H1 (cell line): ENCODE data around the gene PUS7L. TPM values are rescaled to one million over a fixed set of nuclear protein-coding genes. Genes with fewer than 3 reads are reported as not detected.

Experiments
- CTCF ChIA-PET: fragments of 300-600 bp; sonication (Branson Sonifier 250); formaldehyde crosslinking; loops from one replicate; lab custom pipeline; 2021; ENCODE audit not compliant: partially characterized antibody; lab: Charles Lee
- POLR2A ChIA-PET: fragments of 300-600 bp; sonication (Branson Sonifier 250); formaldehyde crosslinking; loops from one replicate; lab custom pipeline; 2021; ENCODE audit warnings: inconsistent platforms; ENCODE audit not compliant: partially characterized antibody; lab: Charles Lee
- DNase-seq, 2 experiments: peaks; one replicate each; pipeline versions ENCODE4 v3.0.0 to v3.0.0-alpha.2; 2010 to 2022; ENCODE audit warnings: low spot score in 2 of 2, low read depth in 1 of 2, mixed read lengths in 1 of 2
- FAIRE-seq: peaks from 2 replicates; lab custom pipeline; 2011; peaks lifted over from hg19 to GRCh38; lab: Jason Lieb, UNC
- H2AFZ ChIP-seq: 2 replicates; pipeline ENCODE4 v1.8.1; 2012; ENCODE audit warnings: low read length, inconsistent platforms
- H2AK5ac ChIP-seq: 2 replicates; pipeline ENCODE4 v1.6.1; 2013; ENCODE audit warnings: low read depth, low read length
- H2BK120ac ChIP-seq: replicated peaks from 2 replicates; pipeline ENCODE3; 2013; ENCODE audit warnings: low read depth, low read length, inconsistent platforms
- H2BK12ac ChIP-seq: 2 replicates; pipeline ENCODE4 v1.6.1; 2013; ENCODE audit warnings: low read depth, low read length
- H2BK15ac ChIP-seq: 2 replicates; pipeline ENCODE4 v1.6.1; 2013; ENCODE audit warnings: low read length
- H2BK20ac ChIP-seq: 2 replicates; pipeline ENCODE4 v1.6.1; 2013; ENCODE audit warnings: low read length
- H2BK5ac ChIP-seq: 2 replicates; pipeline ENCODE4 v1.6.1; 2013; ENCODE audit warnings: low read depth, low read length
- H3K14ac ChIP-seq: 2 replicates; pipeline ENCODE4 v1.6.1; 2013; ENCODE audit warnings: inconsistent platforms; ENCODE audit not compliant: insufficient read length
- H3K18ac ChIP-seq: 2 replicates; pipeline ENCODE4 v1.6.1; 2013; ENCODE audit warnings: low read length; ENCODE audit errors: extremely low read depth
- H3K23ac ChIP-seq: 2 replicates; pipeline ENCODE4 v1.6.1; 2013; ENCODE audit warnings: inconsistent platforms; ENCODE audit not compliant: insufficient read length
- H3K23me2 ChIP-seq: 2 replicates; pipeline ENCODE4 v1.6.1; 2013; ENCODE audit warnings: low read depth, low read length
- H3K27ac ChIP-seq: 2 replicates; pipeline ENCODE4 v1.6.1; 2011; ENCODE audit warnings: low read depth, low read length, inconsistent platforms
- H3K27me3 ChIP-seq, 4 experiments: replicated peaks in 1 of 4; 1 replicate in 1 of 4; 2 replicates in 3 of 4; pipeline versions ENCODE4 v1.6.1 to v1.8.1; 2011 to 2013; ENCODE audit warnings: low read length in 3 of 4, mild to moderate bottlenecking in 3 of 4, inconsistent platforms in 2 of 4, mixed read lengths in 2 of 4, moderate library complexity in 1 of 4; ENCODE audit not compliant: control insufficient read depth in 3 of 4, insufficient read depth in 3 of 4; ENCODE audit errors: extremely low read depth in 1 of 4
- H3K36me3 ChIP-seq, 4 experiments: 2 replicates each; pipeline versions ENCODE4 v1.6.1 to v1.8.1; 2011 to 2013; ENCODE audit warnings: mild to moderate bottlenecking in 4 of 4, low read length in 3 of 4, moderate library complexity in 2 of 4, control low read depth in 1 of 4, inconsistent platforms in 1 of 4; ENCODE audit not compliant: insufficient read depth in 4 of 4, control insufficient read depth in 2 of 4
- H3K4ac ChIP-seq: replicated peaks from 2 replicates; pipeline ENCODE3; 2013; ENCODE audit warnings: low read length, low read depth, mixed read lengths, inconsistent platforms; ENCODE audit not compliant: insufficient read length
- H3K4me1 ChIP-seq, 4 experiments: replicated peaks in 1 of 4; 1 replicate in 1 of 4; 2 replicates in 3 of 4; pipeline versions ENCODE4 v1.6.1 to v1.8.1; 2011 to 2013; ENCODE audit warnings: low read length in 3 of 4, inconsistent platforms in 2 of 4, mixed read lengths in 1 of 4; ENCODE audit not compliant: insufficient read depth in 4 of 4, control insufficient read depth in 3 of 4
- H3K4me2 ChIP-seq, 2 experiments: 2 replicates each; pipeline versions ENCODE4 v1.6.1 to v1.8.1; 2011 to 2013; ENCODE audit warnings: low read depth in 2 of 2, low read length in 2 of 2, control low read depth in 1 of 2, inconsistent platforms in 1 of 2, mild to moderate bottlenecking in 1 of 2; ENCODE audit not compliant: insufficient read depth in 1 of 2
- H3K4me3 ChIP-seq, 4 experiments: fragments of 200-600, 300-600 bp in 1 of 4; sonication (generic), shearing (Covaris generic), sonication (Bioruptor Twin) in 1 of 4; 2 replicates each; pipeline versions ENCODE4 v1.5.1 to v1.8.1; 2011 to 2016; ENCODE audit warnings: low read length in 4 of 4, low read depth in 3 of 4, control low read depth in 2 of 4, inconsistent platforms in 2 of 4, mild to moderate bottlenecking in 2 of 4, mixed read lengths in 1 of 4, moderate library complexity in 1 of 4; ENCODE audit not compliant: insufficient read depth in 2 of 4; ENCODE audit errors: extremely low read depth in 1 of 4
- H3K56ac ChIP-seq: replicated peaks from 2 replicates; pipeline ENCODE3; 2013; ENCODE audit warnings: low read depth, mild to moderate bottlenecking, mixed read lengths, low read length, inconsistent platforms; ENCODE audit not compliant: insufficient read length
- H3K79me1 ChIP-seq: 2 replicates; pipeline ENCODE4 v1.6.1; 2013; ENCODE audit warnings: low read depth, low read length, control low read depth
- H3K79me2 ChIP-seq, 2 experiments: 2 replicates each; pipeline versions ENCODE4 v1.6.1 to v1.8.1; 2012 to 2013; ENCODE audit warnings: low read length in 2 of 2, mild to moderate bottlenecking in 2 of 2, inconsistent platforms in 1 of 2; ENCODE audit not compliant: insufficient read depth in 2 of 2, control insufficient read depth in 1 of 2
- H3K9ac ChIP-seq, 4 experiments: replicated peaks in 1 of 4; 1 replicate in 1 of 4; 2 replicates in 3 of 4; pipeline versions ENCODE4 v1.6.1 to v1.8.1; 2011 to 2013; ENCODE audit warnings: low read depth in 3 of 4, low read length in 3 of 4, control low read depth in 2 of 4, mild to moderate bottlenecking in 2 of 4, moderate library complexity in 2 of 4, inconsistent platforms in 1 of 4; ENCODE audit errors: extremely low read depth in 1 of 4
- H3K9me3 ChIP-seq, 2 experiments: 2 replicates each; pipeline versions ENCODE4 v1.6.1 to v1.8.1; 2012 to 2013; ENCODE audit warnings: mild to moderate bottlenecking in 2 of 2, moderate library complexity in 2 of 2, control low read depth in 1 of 2, inconsistent platforms in 1 of 2, low read depth in 1 of 2, low read length in 1 of 2, mixed read lengths in 1 of 2; ENCODE audit not compliant: insufficient read depth in 2 of 2
- H4K20me1 ChIP-seq, 2 experiments: replicated peaks in 1 of 2; 2 replicates each; pipeline versions ENCODE3 to v1.8.1; 2011 to 2013; ENCODE audit warnings: inconsistent platforms in 2 of 2, low read length in 2 of 2, mild to moderate bottlenecking in 1 of 2; ENCODE audit not compliant: insufficient read depth in 2 of 2, control insufficient read depth in 1 of 2
- H4K5ac ChIP-seq: 2 replicates; pipeline ENCODE4 v1.6.1; 2013; ENCODE audit warnings: low read length, low read depth, mixed read lengths, inconsistent platforms; ENCODE audit not compliant: insufficient read length
- H4K8ac ChIP-seq: 2 replicates; pipeline ENCODE4 v1.8.0; 2013; ENCODE audit warnings: mild to moderate bottlenecking, moderate library complexity, low read length, inconsistent platforms; ENCODE audit not compliant: insufficient read depth; ENCODE audit errors: extremely low read depth
- H4K91ac ChIP-seq: replicated peaks from 2 replicates; pipeline ENCODE3; 2013; ENCODE audit warnings: low read length, mixed read lengths, inconsistent platforms; ENCODE audit not compliant: insufficient read length
- BACH1 ChIP-seq: IDR thresholded peaks from 2 replicates; pipeline ENCODE4 v1.6.1; 2012; ENCODE audit warnings: low read length, improper control_type of control experiment
- BRCA1 ChIP-seq: IDR thresholded peaks from 2 replicates; pipeline ENCODE4 v1.6.1; 2012; ENCODE audit warnings: low read depth, low read length, improper control_type of control experiment
- FOSL1 ChIP-seq: IDR thresholded peaks from 2 replicates; pipeline ENCODE4 v1.6.1; 2011; ENCODE audit warnings: mild to moderate bottlenecking, low read depth, low read length, moderate library complexity; ENCODE audit not compliant: insufficient read depth
- GABPA ChIP-seq: IDR thresholded peaks from 2 replicates; pipeline ENCODE4 v1.6.1; 2011; ENCODE audit warnings: mild to moderate bottlenecking, low read length, moderate library complexity, borderline replicate concordance; ENCODE audit not compliant: insufficient read depth
- GTF2F1 ChIP-seq: IDR thresholded peaks from 2 replicates; pipeline ENCODE4 v1.6.1; 2012; ENCODE audit warnings: low read depth, low read length, improper control_type of control experiment, borderline replicate concordance
- JUND ChIP-seq: IDR thresholded peaks from 2 replicates; pipeline ENCODE4 v1.6.1; 2011; ENCODE audit warnings: mild to moderate bottlenecking, improper control_type of control experiment, low read length
- NANOG ChIP-seq: IDR thresholded peaks from 2 replicates; pipeline ENCODE4 v1.6.1; 2011; ENCODE audit warnings: low read length, low read depth, mild to moderate bottlenecking, inconsistent platforms; ENCODE audit not compliant: insufficient read depth, poor library complexity, severe bottlenecking
- PHF8 ChIP-seq: fragments of 200-600 bp; sonication (generic); conservative IDR thresholded peaks from 2 replicates; pipeline ENCODE4 v1.7.1; 2012; ENCODE audit warnings: low read depth, mild to moderate bottlenecking, inconsistent platforms, low read length, moderate library complexity
- POU5F1 ChIP-seq: IDR thresholded peaks from 2 replicates; pipeline ENCODE4 v1.6.1; 2011; ENCODE audit warnings: low read depth, mild to moderate bottlenecking, low read length, moderate library complexity
- RBBP5 ChIP-seq: IDR thresholded peaks from 2 replicates; pipeline ENCODE4 v1.7.1; 2012; ENCODE audit warnings: low read depth, mild to moderate bottlenecking, inconsistent platforms, low read length, moderate library complexity, borderline replicate concordance
- RNF2 ChIP-seq: fragments of 200-900, 300-1000 bp; sonication (generic); IDR thresholded peaks from 2 replicates; pipeline ENCODE4 v1.7.1; 2016; ENCODE audit warnings: borderline replicate concordance, low read depth, mild to moderate bottlenecking, antibody characterized with exemption, low read length; ENCODE audit not compliant: poor library complexity, severe bottlenecking; ENCODE audit errors: missing control alignments
- TAF7 ChIP-seq: optimal IDR thresholded peaks from 2 replicates; pipeline ENCODE3; 2011; ENCODE audit warnings: low read depth, mild to moderate bottlenecking, inconsistent platforms, low read length, moderate library complexity, borderline replicate concordance
- polyA plus RNA-seq, 7 experiments: library from polyadenylated mRNA; depleted of rRNA in 3 of 7; stranded (reverse) in 5 of 7; unstranded in 2 of 7; fragments of >200 nt in 5 of 7; fragments of 200-250 nt in 2 of 7; gene quantifications; 1 replicate in 5 of 7; 2 replicates in 1 of 7; 4 replicates in 1 of 7; pipeline versions ENCODE4 v1.2.1 to v1.2.3, GENCODE V29; 2011 to 2013; ENCODE audit warnings: missing spikeins in 2 of 7, mixed read lengths in 2 of 7
- total RNA-seq: library from RNA; stranded (reverse); fragmentation: NEBNext Ultra II Directional; extraction: Animal tissue kit (Norgen Biotek cat#: 25700); gene quantifications from 2 replicates; pipeline ENCODE4 v1.2.1, GENCODE V29; 2021

Gene PUS7L
- total and polyA plus RNA-seq, 2 of the 8 experiments (the other 6 are each of a cell fraction or from before 2014, with no cell fraction given) = 3.6 to 26.8 TPM

- CTCF ChIA-PET = no interaction called here
- Histone ChIP-seq H2AK5ac (no peak overlapping the region), H3K4me2 (no peak overlapping the region), H2BK120ac (no peak overlapping the region), H2BK5ac (no peak overlapping the region), H3K23ac (no peak overlapping the region), H3K4ac (no peak overlapping the region), H4K20me1 (no peaks in the 10 kb centered on the region), H3K9me3 (no peaks in the 10 kb centered on the region), H3K9ac (no peak overlapping the region), H3K56ac (no peak overlapping the region), H4K5ac (no peak overlapping the region), H3K4me1 (no peaks in the 10 kb centered on the region), H3K27me3 (no peaks in the 10 kb centered on the region), H3K14ac (no peak overlapping the region), H3K79me1 (no peaks in the 10 kb centered on the region), H3K4me3 (no peak overlapping the region), H4K8ac (no peak overlapping the region), H2BK12ac (no peak overlapping the region), H2BK20ac (no peak overlapping the region), H2BK15ac (no peak overlapping the region), H3K79me2 (no peaks in the 10 kb centered on the region), H3K18ac (no peak overlapping the region), H3K27ac (no peak overlapping the region), H2AFZ (no peak overlapping the region), H4K91ac (no peak overlapping the region), H3K23me2 (no peaks in the 10 kb centered on the region), H3K36me3 (peaks cover 0 to 13% (median 2%) of the 10 kb centered on the region in 4 experiments; a peak in 4 of 8 replicates)
- no peak for DNase-seq
- POLR2A ChIA-PET = no interaction called here
- no peak for FAIRE-seq
- TF ChIP-seq BRCA1 = no peak
- no peak for TF ChIP-seq NANOG
- TF ChIP-seq GTF2F1 = no peak
- no peak for TF ChIP-seq RNF2
- no peak for TF ChIP-seq JUND
- TF ChIP-seq FOSL1 = no peak
- TF ChIP-seq TAF7 = no peak
- no peak for TF ChIP-seq BACH1
- TF ChIP-seq RBBP5 = no peak
- no peak for TF ChIP-seq PHF8
- TF ChIP-seq GABPA = no peak
- TF ChIP-seq POU5F1 = no peak
These were observed 13.8 kb downstream of the PUS7L start for GRCh38 chr12:43744826-43745225.
